GM23338 (cell line): ENCODE results near the gene FAM171A1.

Experiments
- CREB1 ChIP-seq: fragments of 250-450 bp; sonication (Bioruptor Pico); IDR thresholded peaks from 2 replicates; pipeline ENCODE4 v1.5.0; 2020; ENCODE audit warnings: low read depth, mild to moderate bottlenecking, moderate library complexity
- EZH2 ChIP-seq: fragments of 200-600 bp; sonication (generic); IDR thresholded peaks from one replicate; pipeline ENCODE4 v1.8.0; 2017; ENCODE audit warnings: antibody characterized with exemption, mild to moderate bottlenecking, low read depth; ENCODE audit not compliant: unreplicated experiment
- EZH2phosphoT487 ChIP-seq: fragments of 200-600 bp; sonication (generic); IDR thresholded peaks from one replicate; pipeline ENCODE4 v1.8.1; 2018; ENCODE audit warnings: antibody characterized with exemption; ENCODE audit not compliant: unreplicated experiment
- JUNB ChIP-seq: IDR thresholded peaks from one replicate; pipeline ENCODE4 v1.6.1; 2016; ENCODE audit warnings: antibody characterized with exemption; ENCODE audit not compliant: unreplicated experiment
- NANOG ChIP-seq: IDR thresholded peaks from 2 replicates; pipeline ENCODE4 v1.6.1; 2016; ENCODE audit warnings: antibody characterized with exemption, borderline replicate concordance
- POLR2AphosphoS5 ChIP-seq: IDR thresholded peaks from 2 replicates; pipeline ENCODE4 v1.6.1; 2016; ENCODE audit warnings: antibody characterized with exemption, low read depth
- STAT1 ChIP-seq: IDR thresholded peaks from one replicate; pipeline ENCODE4 v1.6.1; 2016; ENCODE audit warnings: antibody characterized with exemption; ENCODE audit not compliant: unreplicated experiment
- ZNF114 ChIP-seq: fragments of 250-450 bp; sonication (Bioruptor Pico); IDR thresholded peaks from 2 replicates; pipeline ENCODE4 v1.5.0; 2020; ENCODE audit warnings: mild to moderate bottlenecking, moderate library complexity
- TF ChIP-seq, protein P1 (sequence below), 2 experiments: fragments of 200-600 bp in 1 of 2; sonication (generic) in 1 of 2; conservative IDR thresholded peaks; 2 replicates each; pipeline versions ENCODE4 v1.5.1 to v1.6.1; 2016 to 2017; ENCODE audit warnings: antibody characterized with exemption in 2 of 2, low read depth in 2 of 2, mild to moderate bottlenecking in 2 of 2, moderate library complexity in 1 of 2

DNA sequence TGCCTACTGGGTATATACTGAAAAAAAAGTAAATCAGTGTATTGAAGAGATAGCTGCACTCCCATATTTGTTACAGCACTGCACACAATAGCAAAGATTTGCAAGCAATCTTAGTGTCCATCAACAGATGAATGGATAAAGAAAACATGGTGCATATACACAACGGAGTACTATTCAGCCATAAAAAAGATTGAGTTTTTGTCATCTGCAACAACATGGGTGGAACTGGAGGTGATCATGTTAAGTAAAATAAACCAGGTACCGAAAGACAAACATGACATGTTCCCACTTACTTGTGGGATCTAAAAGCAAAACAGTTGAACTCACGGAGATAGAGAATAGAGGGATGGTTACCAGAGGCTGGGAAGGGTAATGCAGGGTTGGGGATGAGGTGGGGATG, 34.2 kb upstream of the FAM171A1 start:
- no peak for TF ChIP-seq EZH2
- TF ChIP-seq POLR2AphosphoS5, result no peak
- TF ChIP-seq NANOG, result no peak
- TF ChIP-seq, protein P1, sequence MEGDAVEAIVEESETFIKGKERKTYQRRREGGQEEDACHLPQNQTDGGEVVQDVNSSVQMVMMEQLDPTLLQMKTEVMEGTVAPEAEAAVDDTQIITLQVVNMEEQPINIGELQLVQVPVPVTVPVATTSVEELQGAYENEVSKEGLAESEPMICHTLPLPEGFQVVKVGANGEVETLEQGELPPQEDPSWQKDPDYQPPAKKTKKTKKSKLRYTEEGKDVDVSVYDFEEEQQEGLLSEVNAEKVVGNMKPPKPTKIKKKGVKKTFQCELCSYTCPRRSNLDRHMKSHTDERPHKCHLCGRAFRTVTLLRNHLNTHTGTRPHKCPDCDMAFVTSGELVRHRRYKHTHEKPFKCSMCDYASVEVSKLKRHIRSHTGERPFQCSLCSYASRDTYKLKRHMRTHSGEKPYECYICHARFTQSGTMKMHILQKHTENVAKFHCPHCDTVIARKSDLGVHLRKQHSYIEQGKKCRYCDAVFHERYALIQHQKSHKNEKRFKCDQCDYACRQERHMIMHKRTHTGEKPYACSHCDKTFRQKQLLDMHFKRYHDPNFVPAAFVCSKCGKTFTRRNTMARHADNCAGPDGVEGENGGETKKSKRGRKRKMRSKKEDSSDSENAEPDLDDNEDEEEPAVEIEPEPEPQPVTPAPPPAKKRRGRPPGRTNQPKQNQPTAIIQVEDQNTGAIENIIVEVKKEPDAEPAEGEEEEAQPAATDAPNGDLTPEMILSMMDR (conservative IDR thresholded peaks at IDR 0.05; ENCODE audit: low read depth in 2 of 2), result no peak
- no peak for TF ChIP-seq STAT1
- no peak for TF ChIP-seq EZH2phosphoT487
- TF ChIP-seq JUNB, result no peak
- TF ChIP-seq ZNF114 (CRISPR knock-in tag), result no peak
- TF ChIP-seq CREB1 (CRISPR knock-in tag), result no peak
